GM06990 (cell line): Measurements from ENCODE around the gene GET3.

Experiments used
- DNase-seq: peaks from one replicate; pipeline ENCODE4 v3.0.0-alpha.2; 2011; ENCODE audit not compliant: insufficient read length; ENCODE audit errors: extremely low read depth
- H3K27me3 ChIP-seq: replicated peaks from 2 replicates; pipeline ENCODE4 v1.6.0; 2011; ENCODE audit warnings: low read length; ENCODE audit not compliant: control insufficient read depth, insufficient read depth
- H3K36me3 ChIP-seq: 2 replicates; pipeline ENCODE4 v1.5.1; 2011; ENCODE audit warnings: low read length; ENCODE audit not compliant: control insufficient read depth, insufficient read depth
- H3K4me3 ChIP-seq: replicated peaks from 2 replicates; pipeline ENCODE4 v1.5.1; 2011; ENCODE audit warnings: low read depth, mild to moderate bottlenecking, control low read depth, low read length
- TF ChIP-seq, protein P1 (sequence below): IDR thresholded peaks from 2 replicates; pipeline ENCODE4 v1.5.1; 2011; ENCODE audit warnings: low read length, control low read depth, mild to moderate bottlenecking, inconsistent platforms; ENCODE audit not compliant: insufficient read depth, poor library complexity, severe bottlenecking

Gene GET3

DNA sequence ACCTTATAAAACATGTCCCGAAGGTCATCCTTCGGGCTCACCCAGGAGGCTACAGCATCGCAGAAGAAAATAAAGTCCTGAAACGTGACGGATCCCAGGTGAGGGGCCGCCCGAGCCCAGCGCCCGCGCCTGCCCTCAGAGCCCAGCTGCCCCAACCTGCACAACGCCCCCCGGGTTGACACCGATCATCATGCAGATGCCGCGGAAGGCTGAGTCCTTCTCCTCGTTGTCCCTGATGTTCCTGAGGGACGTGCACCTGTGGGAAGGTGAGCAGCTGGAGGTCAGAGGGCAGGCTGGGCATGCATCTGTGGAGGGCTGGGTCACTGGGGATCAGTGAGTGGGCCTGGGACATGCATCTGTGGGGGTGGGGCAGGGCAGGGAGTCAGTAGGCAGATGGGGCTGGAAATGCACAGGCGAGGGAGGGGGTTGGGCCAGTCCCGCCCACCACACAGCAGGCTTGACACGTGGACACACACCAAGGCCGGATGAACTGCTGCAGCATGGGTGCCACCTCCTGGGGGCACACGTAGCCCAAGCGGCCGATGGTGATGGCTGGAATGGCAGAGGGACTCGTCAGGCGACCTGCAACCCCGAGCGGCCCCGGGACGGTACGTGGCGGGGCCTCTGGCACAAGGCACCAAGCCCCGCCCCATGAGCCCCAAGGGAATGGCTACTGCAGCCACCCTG, 35.6 kb upstream of the GET3 start:
- TF ChIP-seq, protein P1, sequence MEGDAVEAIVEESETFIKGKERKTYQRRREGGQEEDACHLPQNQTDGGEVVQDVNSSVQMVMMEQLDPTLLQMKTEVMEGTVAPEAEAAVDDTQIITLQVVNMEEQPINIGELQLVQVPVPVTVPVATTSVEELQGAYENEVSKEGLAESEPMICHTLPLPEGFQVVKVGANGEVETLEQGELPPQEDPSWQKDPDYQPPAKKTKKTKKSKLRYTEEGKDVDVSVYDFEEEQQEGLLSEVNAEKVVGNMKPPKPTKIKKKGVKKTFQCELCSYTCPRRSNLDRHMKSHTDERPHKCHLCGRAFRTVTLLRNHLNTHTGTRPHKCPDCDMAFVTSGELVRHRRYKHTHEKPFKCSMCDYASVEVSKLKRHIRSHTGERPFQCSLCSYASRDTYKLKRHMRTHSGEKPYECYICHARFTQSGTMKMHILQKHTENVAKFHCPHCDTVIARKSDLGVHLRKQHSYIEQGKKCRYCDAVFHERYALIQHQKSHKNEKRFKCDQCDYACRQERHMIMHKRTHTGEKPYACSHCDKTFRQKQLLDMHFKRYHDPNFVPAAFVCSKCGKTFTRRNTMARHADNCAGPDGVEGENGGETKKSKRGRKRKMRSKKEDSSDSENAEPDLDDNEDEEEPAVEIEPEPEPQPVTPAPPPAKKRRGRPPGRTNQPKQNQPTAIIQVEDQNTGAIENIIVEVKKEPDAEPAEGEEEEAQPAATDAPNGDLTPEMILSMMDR: no peak

DNA sequence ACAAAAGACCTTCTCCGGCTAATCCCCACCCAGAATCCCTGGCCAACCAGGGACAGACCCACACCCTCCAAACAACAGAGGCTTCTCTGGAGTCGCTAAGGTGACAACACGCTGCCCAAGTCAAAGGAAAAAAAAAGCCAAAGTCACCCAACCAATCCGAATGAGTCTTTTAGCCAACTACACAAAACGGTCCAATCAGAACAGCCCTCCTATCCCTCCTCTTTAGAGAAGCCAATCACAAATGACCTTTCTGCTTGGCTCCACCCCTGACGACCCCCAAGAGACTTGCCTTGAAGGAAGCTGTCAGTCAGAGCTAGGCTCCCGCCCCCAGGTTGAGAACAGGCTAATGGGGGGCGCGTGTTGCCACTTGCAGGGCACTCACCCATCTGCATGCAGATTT, 34.3 kb upstream of the GET3 start:
- peaks cover 48% of the 10 kb centered on the region for H3K36me3 ChIP-seq
- TF ChIP-seq, protein P1: no peak

More for the DNA sequence above, 35.6 kb upstream of the GET3 start:
- Histone ChIP-seq H3K27me3 (no peaks in the 10 kb centered on the region), H3K36me3 (peaks cover 48% of the 10 kb centered on the region), H3K4me3 (no peak overlapping the region)
- DNase-seq: no peak

DNA sequence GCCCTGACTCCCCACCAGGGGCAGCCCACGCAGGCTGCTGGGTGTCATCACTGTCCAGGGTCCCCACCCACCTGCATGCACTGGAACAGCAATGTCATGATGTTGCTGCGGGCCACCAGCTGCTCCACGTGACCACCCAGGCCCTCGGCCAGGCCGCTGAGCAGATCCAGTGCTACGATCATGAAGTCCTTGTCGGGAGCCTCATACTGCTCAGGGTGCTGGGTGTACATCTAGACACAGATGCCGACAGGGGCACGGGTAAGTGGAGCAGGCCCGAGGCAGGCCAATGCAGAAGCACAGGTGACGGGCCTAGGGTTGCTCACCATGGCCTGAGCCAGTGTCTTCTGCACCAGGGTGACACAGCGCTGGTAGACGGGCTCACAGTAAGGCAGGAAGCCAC, 32.1 kb upstream of the GET3 start:
- TF ChIP-seq, protein P1: no peak
- H3K4me3 ChIP-seq: no peak overlapping the region
- no peak for DNase-seq
- peaks cover 46% of the 10 kb centered on the region for H3K36me3 ChIP-seq
- no peaks in the 10 kb centered on the region for H3K27me3 ChIP-seq

More for the DNA sequence above, 34.3 kb upstream of the GET3 start:
- no peak for DNase-seq
- Histone ChIP-seq H3K4me3 (no peak overlapping the region), H3K27me3 (no peaks in the 10 kb centered on the region)

DNA sequence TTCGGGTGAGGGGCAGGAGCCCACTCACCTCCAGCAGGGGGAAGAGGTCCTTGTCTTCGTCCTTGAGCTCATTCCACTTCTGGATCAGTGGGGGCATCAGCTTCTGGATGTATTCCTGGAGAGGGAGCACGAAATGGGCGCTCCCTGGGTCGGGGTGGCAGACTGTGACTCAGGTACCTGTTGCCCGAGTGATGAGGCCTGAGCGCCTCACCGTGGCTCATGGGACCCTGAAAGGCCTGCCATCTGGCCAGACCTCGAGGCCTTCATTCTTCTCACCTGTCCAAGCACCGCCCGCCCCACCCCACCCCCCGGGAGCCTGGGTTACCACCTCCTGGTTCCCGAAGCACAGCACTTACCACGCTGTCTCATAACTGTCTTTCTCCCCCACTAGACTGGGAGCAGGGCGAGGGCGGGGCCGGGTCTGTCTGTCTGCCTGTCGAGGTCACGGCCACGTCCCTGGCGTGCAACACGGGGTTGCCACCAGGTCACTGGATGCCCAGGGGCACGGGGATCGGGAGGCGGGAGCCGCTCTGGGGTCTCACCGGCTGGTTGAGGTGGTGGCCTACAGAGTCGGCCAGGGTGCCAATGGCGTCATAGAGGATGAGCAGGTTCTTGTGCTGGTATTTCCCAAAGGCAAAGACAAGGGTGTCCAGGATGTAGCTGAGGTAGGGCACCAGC, 31.5 kb upstream of the GET3 start:
- TF ChIP-seq, protein P1: no peak
- Histone ChIP-seq H3K4me3 (no peak overlapping the region), H3K36me3 (peaks cover 48% of the 10 kb centered on the region), H3K27me3 (no peaks in the 10 kb centered on the region)
- no peak for DNase-seq

DNA sequence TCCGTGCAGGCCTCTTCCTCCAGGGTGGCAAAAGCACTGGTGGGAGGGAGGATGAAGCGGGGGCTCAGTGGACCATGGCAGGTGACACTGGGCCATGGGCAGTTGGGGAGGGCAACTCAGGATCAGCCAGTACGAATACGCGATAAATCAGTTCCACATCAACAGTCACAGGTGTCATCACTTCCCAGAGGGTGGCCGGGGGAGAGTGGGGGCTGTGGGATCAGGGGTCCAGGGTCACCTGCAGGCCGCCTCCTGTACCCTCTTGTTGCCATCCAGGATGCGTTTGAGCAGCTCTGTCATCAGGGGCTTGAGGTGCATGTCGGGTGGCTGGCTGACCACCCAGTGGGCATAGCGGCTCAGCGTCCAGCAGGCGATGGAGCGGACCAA, 31.0 kb upstream of the GET3 start:
- DNase-seq: no peak
- TF ChIP-seq, protein P1: no peak
- peaks cover 45% of the 10 kb centered on the region for H3K36me3 ChIP-seq
- H3K27me3 ChIP-seq: no peaks in the 10 kb centered on the region
- H3K4me3 ChIP-seq: no peak overlapping the region
